ENCODE measurements around the gene KRTAP5-5. TPM values are rescaled to one million over a fixed set of nuclear protein-coding genes. Genes with fewer than 3 reads are reported as not detected.

The KRTAP5-5 gene
- total and polyA plus RNA-seq, 2 of the 13 experiments (the other 11 are each of a cell fraction or from before 2014, with no cell fraction given): not detected

- TF ChIP-seq THYN1 (CRISPR knock-in tag; IDR thresholded peaks at IDR 0.05; ENCODE audit: borderline replicate concordance, low read depth): no peak
- no peak for TF ChIP-seq FOXA3 (CRISPR knock-in tag; IDR thresholded peaks at IDR 0.05)
- peak; percentile 53 for TF ChIP-seq STAG1 (CRISPR knock-in tag; IDR thresholded peaks at IDR 0.05)
- no peak for TF ChIP-seq KMT2B (CRISPR knock-in tag; IDR thresholded peaks at IDR 0.05)
- no peak for TF ChIP-seq TMF1 (CRISPR knock-in tag; IDR thresholded peaks at IDR 0.05; ENCODE audit: low read depth)
- TF ChIP-seq, protein P1, sequence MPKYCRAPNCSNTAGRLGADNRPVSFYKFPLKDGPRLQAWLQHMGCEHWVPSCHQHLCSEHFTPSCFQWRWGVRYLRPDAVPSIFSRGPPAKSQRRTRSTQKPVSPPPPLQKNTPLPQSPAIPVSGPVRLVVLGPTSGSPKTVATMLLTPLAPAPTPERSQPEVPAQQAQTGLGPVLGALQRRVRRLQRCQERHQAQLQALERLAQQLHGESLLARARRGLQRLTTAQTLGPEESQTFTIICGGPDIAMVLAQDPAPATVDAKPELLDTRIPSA (CRISPR knock-in tag; IDR thresholded peaks at IDR 0.05; ENCODE audit: borderline replicate concordance): no peak
- TF ChIP-seq HMG20B (CRISPR knock-in tag; conservative IDR thresholded peaks at IDR 0.05): no peak
- TF ChIP-seq SNAPC2 (CRISPR knock-in tag; IDR thresholded peaks at IDR 0.05): no peak
- TF ChIP-seq MYC (CRISPR knock-in tag; IDR thresholded peaks at IDR 0.05; ENCODE audit: borderline replicate concordance): peak; percentile 42; the same call in 1 of the 2 replicates
- no peak for TF ChIP-seq ZSCAN22 (CRISPR knock-in tag; IDR thresholded peaks at IDR 0.05)
- TF ChIP-seq ZNF83 (CRISPR knock-in tag; IDR thresholded peaks at IDR 0.05; ENCODE audit: borderline replicate concordance): no peak
- no peak; the same call in 1 of the 2 replicates for TF ChIP-seq ZNF605 (CRISPR knock-in tag; IDR thresholded peaks at IDR 0.05)
- TF ChIP-seq YEATS4 (CRISPR knock-in tag; IDR thresholded peaks at IDR 0.05; ENCODE audit: borderline replicate concordance): peak; percentile 19; the same call in 1 of the 2 replicates
- 0 out of 2 replicates have a peak, but pooled peaks have one; percentile 53 for TF ChIP-seq SETDB1 (CRISPR knock-in tag; IDR thresholded peaks at IDR 0.05; ENCODE audit: borderline replicate concordance)
- TF ChIP-seq NFAT5 (CRISPR knock-in tag; IDR thresholded peaks at IDR 0.05): no peak
- TF ChIP-seq FOSL1 (CRISPR knock-in tag; IDR thresholded peaks at IDR 0.05; ENCODE audit: borderline replicate concordance): no peak
- TF ChIP-seq PHF5A (CRISPR knock-in tag; IDR thresholded peaks at IDR 0.05; ENCODE audit: low read depth, unreplicated experiment): no peak
- TF ChIP-seq, protein P2, sequence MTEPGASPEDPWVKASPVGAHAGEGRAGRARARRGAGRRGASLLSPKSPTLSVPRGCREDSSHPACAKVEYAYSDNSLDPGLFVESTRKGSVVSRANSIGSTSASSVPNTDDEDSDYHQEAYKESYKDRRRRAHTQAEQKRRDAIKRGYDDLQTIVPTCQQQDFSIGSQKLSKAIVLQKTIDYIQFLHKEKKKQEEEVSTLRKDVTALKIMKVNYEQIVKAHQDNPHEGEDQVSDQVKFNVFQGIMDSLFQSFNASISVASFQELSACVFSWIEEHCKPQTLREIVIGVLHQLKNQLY (CRISPR knock-in tag; IDR thresholded peaks at IDR 0.05): no peak
- TF ChIP-seq AKAP8 (CRISPR knock-in tag; IDR thresholded peaks at IDR 0.05): no peak
- TF ChIP-seq, protein P3, sequence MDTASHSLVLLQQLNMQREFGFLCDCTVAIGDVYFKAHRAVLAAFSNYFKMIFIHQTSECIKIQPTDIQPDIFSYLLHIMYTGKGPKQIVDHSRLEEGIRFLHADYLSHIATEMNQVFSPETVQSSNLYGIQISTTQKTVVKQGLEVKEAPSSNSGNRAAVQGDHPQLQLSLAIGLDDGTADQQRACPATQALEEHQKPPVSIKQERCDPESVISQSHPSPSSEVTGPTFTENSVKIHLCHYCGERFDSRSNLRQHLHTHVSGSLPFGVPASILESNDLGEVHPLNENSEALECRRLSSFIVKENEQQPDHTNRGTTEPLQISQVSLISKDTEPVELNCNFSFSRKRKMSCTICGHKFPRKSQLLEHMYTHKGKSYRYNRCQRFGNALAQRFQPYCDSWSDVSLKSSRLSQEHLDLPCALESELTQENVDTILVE (CRISPR knock-in tag; IDR thresholded peaks at IDR 0.05): no peak
- no peak for TF ChIP-seq RFXAP (CRISPR knock-in tag; IDR thresholded peaks at IDR 0.05; ENCODE audit: borderline replicate concordance)
- TF ChIP-seq ZNF792 (CRISPR knock-in tag; IDR thresholded peaks at IDR 0.05): no peak
- TF ChIP-seq FOXO1 (CRISPR knock-in tag; IDR thresholded peaks at IDR 0.05): no peak
- TF ChIP-seq ZNF547 (CRISPR knock-in tag; IDR thresholded peaks at IDR 0.05): peak; percentile 6; the same call in 1 of the 2 replicates
These were observed 24.2 kb downstream of the KRTAP5-5 start (continued) for GRCh38 chr11:1653541-1654387.
